HepG2 (cell line): Measurements from ENCODE around the gene BATF3. TPM values are rescaled to one million over a fixed set of nuclear protein-coding genes. Genes with fewer than 3 reads are reported as not detected.
A peak's percentile ranks its signal among the peaks of the same experiment; 100 is the strongest.

ENCODE experiments used
- CREBL2 ChIP-seq: sonication (generic); formaldehyde crosslinking; IDR thresholded peaks from 2 replicates; pipeline ENCODE4 v1.8.1; 2023; ENCODE audit warnings: missing genetic modification reagents, mild to moderate bottlenecking, borderline replicate concordance
- EZH2 ChIP-seq: conservative IDR thresholded peaks from 2 replicates; pipeline ENCODE4 v1.6.1; 2012; ENCODE audit warnings: mild to moderate bottlenecking, low read depth, low read length, moderate library complexity
- GABPB1 ChIP-seq: IDR thresholded peaks from 2 replicates; pipeline ENCODE4 v1.6.1; 2016; ENCODE audit warnings: mild to moderate bottlenecking, missing genetic modification reagents, moderate library complexity, missing compliant biosample characterization
- HDAC1 ChIP-seq: sonication (generic); formaldehyde crosslinking; IDR thresholded peaks from 2 replicates; pipeline ENCODE4 v1.5.1; 2020; ENCODE audit warnings: mild to moderate bottlenecking, missing genetic modification reagents
- IRF9 ChIP-seq: sonication (generic); formaldehyde crosslinking; IDR thresholded peaks from 2 replicates; pipeline ENCODE4 v1.8.0; 2022; ENCODE audit warnings: missing genetic modification reagents, mild to moderate bottlenecking, borderline replicate concordance
- MTERF4 ChIP-seq: sonication (generic); formaldehyde crosslinking; IDR thresholded peaks from 2 replicates; pipeline ENCODE4 v1.8.0; 2023; ENCODE audit warnings: mild to moderate bottlenecking, missing genetic modification reagents
- NFKB2 ChIP-seq: sonication (generic); formaldehyde crosslinking; IDR thresholded peaks from 2 replicates; pipeline ENCODE4 v1.4.0; 2020; ENCODE audit warnings: missing genetic modification reagents, borderline replicate concordance
- REL ChIP-seq: sonication (generic); formaldehyde crosslinking; conservative IDR thresholded peaks from 2 replicates; pipeline ENCODE4 v1.8.0; 2022; ENCODE audit warnings: mild to moderate bottlenecking, missing genetic modification reagents, moderate library complexity
- YEATS4 ChIP-seq: sonication (generic); formaldehyde crosslinking; IDR thresholded peaks from 2 replicates; pipeline ENCODE4 v1.4.0; 2020; ENCODE audit warnings: missing genetic modification reagents, borderline replicate concordance
- YY1 ChIP-seq: IDR thresholded peaks from 2 replicates; pipeline ENCODE4 v1.6.1; 2011; ENCODE audit warnings: low read length, low read depth, moderate library complexity, mild to moderate bottlenecking; ENCODE audit not compliant: insufficient read depth, insufficient replicate concordance
- ZNF138 ChIP-seq: sonication (generic); formaldehyde crosslinking; IDR thresholded peaks from 2 replicates; pipeline ENCODE4 v1.5.0; 2020; ENCODE audit warnings: mild to moderate bottlenecking, low read depth, missing genetic modification reagents
- ZNF468 ChIP-seq: sonication (generic); formaldehyde crosslinking; IDR thresholded peaks from 2 replicates; pipeline ENCODE4 v1.8.0; 2022; ENCODE audit warnings: mild to moderate bottlenecking, moderate library complexity, missing genetic modification reagents
- ZNF563 ChIP-seq: sonication (generic); formaldehyde crosslinking; IDR thresholded peaks from 2 replicates; pipeline ENCODE4 v1.8.0; 2022; ENCODE audit warnings: mild to moderate bottlenecking, moderate library complexity, missing genetic modification reagents
- ZNF564 ChIP-seq: sonication (generic); formaldehyde crosslinking; IDR thresholded peaks from 2 replicates; pipeline ENCODE4 v1.8.1; 2023; ENCODE audit warnings: mild to moderate bottlenecking, missing genetic modification reagents
- ZNF616 ChIP-seq: sonication (generic); formaldehyde crosslinking; IDR thresholded peaks from 2 replicates; pipeline ENCODE4 v1.5.0; 2020; ENCODE audit warnings: low read depth, mild to moderate bottlenecking, missing genetic modification reagents
- polyA plus RNA-seq, 8 experiments: library from polyadenylated mRNA; depleted of rRNA in 3 of 8; stranded (reverse) in 7 of 8; unstranded in 1 of 8; fragments of >200 nt; fragmentation: Illumina TruSeq in 4 of 8; extraction: Trizol in 4 of 8; gene quantifications; 2 replicates each; pipeline versions ENCODE4 v1.2.1 to v1.2.3, GENCODE V29; 2011 to 2016; ENCODE audit warnings: low read depth in 4 of 8, missing spikeins in 1 of 8, mixed read lengths in 1 of 8; ENCODE audit not compliant: insufficient read depth in 1 of 8
- total RNA-seq, 5 experiments: library from RNA; depleted of rRNA; stranded (reverse); fragments of >200 nt; fragmentation: Illumina TruSeq; extraction: Trizol; gene quantifications; 2 replicates each; pipeline ENCODE4 v1.2.3, GENCODE V29; 2016; ENCODE audit warnings: low read depth in 1 of 5
- TF ChIP-seq, protein P1 (sequence below): sonication (generic); formaldehyde crosslinking; IDR thresholded peaks from 2 replicates; pipeline ENCODE4 v1.4.0; 2020; ENCODE audit warnings: mild to moderate bottlenecking, missing genetic modification reagents
- TF ChIP-seq, protein P2 (sequence below): IDR thresholded peaks from 2 replicates; pipeline ENCODE4 v1.6.1; 2012; ENCODE audit warnings: low read length, improper control_type of control experiment
- TF ChIP-seq, protein P3 (sequence below): sonication (generic); formaldehyde crosslinking; IDR thresholded peaks from 2 replicates; pipeline ENCODE4 v1.5.1; 2020; ENCODE audit warnings: mild to moderate bottlenecking, missing genetic modification reagents, moderate library complexity

BATF3 gene
- total and polyA plus RNA-seq, 2 of the 13 experiments (the other 11 are each of a cell fraction or from before 2014, with no cell fraction given), result 0.13 TPM; not detected in 1

- TF ChIP-seq, protein P1, sequence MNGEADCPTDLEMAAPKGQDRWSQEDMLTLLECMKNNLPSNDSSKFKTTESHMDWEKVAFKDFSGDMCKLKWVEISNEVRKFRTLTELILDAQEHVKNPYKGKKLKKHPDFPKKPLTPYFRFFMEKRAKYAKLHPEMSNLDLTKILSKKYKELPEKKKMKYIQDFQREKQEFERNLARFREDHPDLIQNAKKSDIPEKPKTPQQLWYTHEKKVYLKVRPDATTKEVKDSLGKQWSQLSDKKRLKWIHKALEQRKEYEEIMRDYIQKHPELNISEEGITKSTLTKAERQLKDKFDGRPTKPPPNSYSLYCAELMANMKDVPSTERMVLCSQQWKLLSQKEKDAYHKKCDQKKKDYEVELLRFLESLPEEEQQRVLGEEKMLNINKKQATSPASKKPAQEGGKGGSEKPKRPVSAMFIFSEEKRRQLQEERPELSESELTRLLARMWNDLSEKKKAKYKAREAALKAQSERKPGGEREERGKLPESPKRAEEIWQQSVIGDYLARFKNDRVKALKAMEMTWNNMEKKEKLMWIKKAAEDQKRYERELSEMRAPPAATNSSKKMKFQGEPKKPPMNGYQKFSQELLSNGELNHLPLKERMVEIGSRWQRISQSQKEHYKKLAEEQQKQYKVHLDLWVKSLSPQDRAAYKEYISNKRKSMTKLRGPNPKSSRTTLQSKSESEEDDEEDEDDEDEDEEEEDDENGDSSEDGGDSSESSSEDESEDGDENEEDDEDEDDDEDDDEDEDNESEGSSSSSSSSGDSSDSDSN (CRISPR knock-in tag), result peak; percentile 60
- no peak for TF ChIP-seq CREBL2
- TF ChIP-seq HDAC1 (CRISPR knock-in tag), result peak; percentile 64; the same call in 1 of the 2 replicates
- TF ChIP-seq ZNF563, result peak; percentile 80; the same call in 1 of the 2 replicates
- peak; percentile 87; the same call in 1 of the 2 replicates for TF ChIP-seq MTERF4 (CRISPR knock-in tag)
- no peak for TF ChIP-seq ZNF468
- TF ChIP-seq ZNF138 (CRISPR knock-in tag), result peak; percentile 43; the same call in 1 of the 2 replicates
- TF ChIP-seq ZNF616 (CRISPR knock-in tag), result 0 out of 2 replicates have a peak, but pooled peaks have one; percentile 19
- peak; percentile 39; the same call in 1 of the 2 replicates for TF ChIP-seq IRF9 (CRISPR knock-in tag)
- peak; percentile 64; the same call in 1 of the 2 replicates for TF ChIP-seq GABPB1
- TF ChIP-seq, protein P2, sequence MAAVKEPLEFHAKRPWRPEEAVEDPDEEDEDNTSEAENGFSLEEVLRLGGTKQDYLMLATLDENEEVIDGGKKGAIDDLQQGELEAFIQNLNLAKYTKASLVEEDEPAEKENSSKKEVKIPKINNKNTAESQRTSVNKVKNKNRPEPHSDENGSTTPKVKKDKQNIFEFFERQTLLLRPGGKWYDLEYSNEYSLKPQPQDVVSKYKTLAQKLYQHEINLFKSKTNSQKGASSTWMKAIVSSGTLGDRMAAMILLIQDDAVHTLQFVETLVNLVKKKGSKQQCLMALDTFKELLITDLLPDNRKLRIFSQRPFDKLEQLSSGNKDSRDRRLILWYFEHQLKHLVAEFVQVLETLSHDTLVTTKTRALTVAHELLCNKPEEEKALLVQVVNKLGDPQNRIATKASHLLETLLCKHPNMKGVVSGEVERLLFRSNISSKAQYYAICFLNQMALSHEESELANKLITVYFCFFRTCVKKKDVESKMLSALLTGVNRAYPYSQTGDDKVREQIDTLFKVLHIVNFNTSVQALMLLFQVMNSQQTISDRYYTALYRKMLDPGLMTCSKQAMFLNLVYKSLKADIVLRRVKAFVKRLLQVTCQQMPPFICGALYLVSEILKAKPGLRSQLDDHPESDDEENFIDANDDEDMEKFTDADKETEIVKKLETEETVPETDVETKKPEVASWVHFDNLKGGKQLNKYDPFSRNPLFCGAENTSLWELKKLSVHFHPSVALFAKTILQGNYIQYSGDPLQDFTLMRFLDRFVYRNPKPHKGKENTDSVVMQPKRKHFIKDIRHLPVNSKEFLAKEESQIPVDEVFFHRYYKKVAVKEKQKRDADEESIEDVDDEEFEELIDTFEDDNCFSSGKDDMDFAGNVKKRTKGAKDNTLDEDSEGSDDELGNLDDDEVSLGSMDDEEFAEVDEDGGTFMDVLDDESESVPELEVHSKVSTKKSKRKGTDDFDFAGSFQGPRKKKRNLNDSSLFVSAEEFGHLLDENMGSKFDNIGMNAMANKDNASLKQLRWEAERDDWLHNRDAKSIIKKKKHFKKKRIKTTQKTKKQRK, result no peak
- 0 out of 2 replicates have a peak, but pooled peaks have one; percentile 34 for TF ChIP-seq ZNF564 (CRISPR knock-in tag)
- TF ChIP-seq NFKB2 (CRISPR knock-in tag), result 0 out of 2 replicates have a peak, but pooled peaks have one; percentile 49
- TF ChIP-seq, protein P3, sequence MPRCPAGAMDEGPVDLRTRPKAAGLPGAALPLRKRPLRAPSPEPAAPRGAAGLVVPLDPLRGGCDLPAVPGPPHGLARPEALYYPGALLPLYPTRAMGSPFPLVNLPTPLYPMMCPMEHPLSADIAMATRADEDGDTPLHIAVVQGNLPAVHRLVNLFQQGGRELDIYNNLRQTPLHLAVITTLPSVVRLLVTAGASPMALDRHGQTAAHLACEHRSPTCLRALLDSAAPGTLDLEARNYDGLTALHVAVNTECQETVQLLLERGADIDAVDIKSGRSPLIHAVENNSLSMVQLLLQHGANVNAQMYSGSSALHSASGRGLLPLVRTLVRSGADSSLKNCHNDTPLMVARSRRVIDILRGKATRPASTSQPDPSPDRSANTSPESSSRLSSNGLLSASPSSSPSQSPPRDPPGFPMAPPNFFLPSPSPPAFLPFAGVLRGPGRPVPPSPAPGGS (CRISPR knock-in tag), result peak; percentile 42; the same call in 1 of the 2 replicates
- peak; percentile 60 for TF ChIP-seq YY1
- TF ChIP-seq YEATS4, result peak; percentile 50; the same call in 1 of the 2 replicates
- no peak for TF ChIP-seq EZH2
- TF ChIP-seq REL (CRISPR knock-in tag), result 0 out of 2 replicates have a peak, but pooled peaks have one; percentile 36
Observed at GRCh38 chr1:212699104-212699624, 476 bp downstream of the BATF3 start (continued).
